Measurements from ENCODE around the gene KANK3.

The KANK3 gene

DNA sequence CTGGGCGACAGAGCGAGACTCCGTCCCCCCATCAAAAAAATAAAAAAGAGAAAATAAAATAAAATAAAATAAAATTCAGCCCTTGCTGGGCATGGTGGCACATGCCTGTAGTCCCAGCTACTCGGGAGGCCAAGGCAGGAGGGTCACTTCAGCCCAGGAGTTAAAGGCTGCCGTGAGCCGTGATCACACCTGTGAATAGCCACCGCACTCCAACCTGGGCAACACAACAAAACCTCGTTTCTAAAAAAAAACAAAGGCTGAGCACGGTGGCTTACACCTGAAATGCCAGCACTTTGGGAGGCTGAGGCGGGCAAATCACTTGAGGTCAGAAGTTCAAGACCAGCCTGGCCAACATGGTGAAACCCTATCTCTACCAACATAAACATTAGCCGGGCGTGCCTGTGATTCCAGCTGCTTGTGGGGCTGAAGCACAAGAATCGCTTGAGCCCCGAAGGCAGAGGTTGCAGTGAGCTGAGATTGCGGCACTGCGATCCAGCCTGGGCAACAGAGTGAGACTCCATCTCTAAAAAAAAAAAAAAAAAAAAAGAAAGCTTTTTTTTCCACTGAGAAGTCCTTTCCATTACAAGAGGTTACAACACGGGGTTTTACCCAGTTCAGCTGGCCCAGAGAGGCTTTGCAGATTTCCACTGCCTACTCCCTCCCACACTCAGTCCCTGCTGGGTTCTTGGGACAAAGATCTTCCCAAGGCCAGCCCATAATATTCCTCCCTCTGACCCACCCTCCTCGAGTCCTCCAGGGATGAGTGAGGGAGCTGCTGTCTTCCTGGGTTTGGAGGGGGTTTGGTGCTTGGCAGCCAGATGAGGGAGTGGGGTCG is 27.3 kb upstream of the KANK3 start:
- Histone ChIP-seq H3K36me3 (ENCODE audit: control insufficient read depth, insufficient read depth, low read length) (peaks cover 23% of the 10 kb centered on the region), H3K4me1 (ENCODE audit: control insufficient read depth, insufficient read depth, low read length, poor library complexity, severe bottlenecking) (peaks cover 22% of the 10 kb centered on the region), H3K9me3 (ENCODE audit: control insufficient read depth, low read length) (no peaks in the 10 kb centered on the region), H3K4me3 (ENCODE audit: extremely low read depth, insufficient read depth, low read length, poor library complexity, severe bottlenecking) (no peak overlapping the region), H3K27ac (ENCODE audit: low read depth, low read length, severe bottlenecking) (no peak overlapping the region)
- WGBS, 2 experiments (ENCODE audit: insufficient coverage in 2 of 2): 90 to 94% methylated on average over 12 of the region's 19 CpGs

DNA sequence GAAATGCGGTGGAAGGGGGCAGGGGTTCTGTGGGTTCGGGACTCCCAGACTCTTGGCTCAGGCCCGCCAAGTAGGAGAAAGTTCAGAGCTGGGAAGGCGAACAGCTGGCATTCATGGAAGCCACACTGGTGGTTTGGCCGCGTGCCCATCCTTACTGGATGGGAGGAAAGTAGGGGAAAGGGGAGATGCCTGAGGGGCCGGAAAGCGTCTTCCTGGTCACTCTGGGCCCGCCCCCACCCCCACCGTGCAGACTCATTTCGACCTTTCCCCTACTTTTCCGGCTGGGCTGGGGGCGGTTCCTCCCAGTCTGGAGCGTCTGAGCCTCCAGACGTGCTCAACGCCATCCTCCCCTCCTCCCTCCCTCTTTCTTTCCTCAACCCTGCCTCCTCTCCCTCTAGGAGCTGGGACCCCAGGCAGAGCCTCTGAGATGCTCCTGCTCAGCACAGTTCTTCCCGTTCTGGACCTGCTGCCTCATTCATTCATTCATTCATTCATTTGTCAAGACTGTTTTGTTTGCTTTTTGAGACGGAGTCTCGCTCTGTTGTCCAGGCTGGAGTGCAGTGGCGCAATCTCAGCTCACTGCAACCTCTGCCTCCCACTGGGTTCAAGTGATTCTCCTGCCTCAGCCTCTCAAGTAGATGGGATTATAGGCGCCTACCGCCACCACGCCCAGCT is 24.4 kb upstream of the KANK3 start:
- 28 to 32% methylated on average over 11 to 20 of the region's 23 CpGs for whole genome bisulfite sequencing, 2 experiments (ENCODE audit: insufficient coverage in 2 of 2)
- H3K9me3 ChIP-seq (ENCODE audit: control insufficient read depth, low read length): no peaks in the 10 kb centered on the region
- peaks cover 6% of the 10 kb centered on the region for H3K36me3 ChIP-seq (ENCODE audit: control insufficient read depth, insufficient read depth, low read length)
- peak overlapping the region; percentile 87 for H3K27ac ChIP-seq (ENCODE audit: low read depth, low read length, severe bottlenecking)
- H3K4me1 ChIP-seq (ENCODE audit: control insufficient read depth, insufficient read depth, low read length, poor library complexity, severe bottlenecking): peaks cover 32% of the 10 kb centered on the region
- no peak overlapping the region for H3K4me3 ChIP-seq (ENCODE audit: extremely low read depth, insufficient read depth, low read length, poor library complexity, severe bottlenecking)

DNA sequence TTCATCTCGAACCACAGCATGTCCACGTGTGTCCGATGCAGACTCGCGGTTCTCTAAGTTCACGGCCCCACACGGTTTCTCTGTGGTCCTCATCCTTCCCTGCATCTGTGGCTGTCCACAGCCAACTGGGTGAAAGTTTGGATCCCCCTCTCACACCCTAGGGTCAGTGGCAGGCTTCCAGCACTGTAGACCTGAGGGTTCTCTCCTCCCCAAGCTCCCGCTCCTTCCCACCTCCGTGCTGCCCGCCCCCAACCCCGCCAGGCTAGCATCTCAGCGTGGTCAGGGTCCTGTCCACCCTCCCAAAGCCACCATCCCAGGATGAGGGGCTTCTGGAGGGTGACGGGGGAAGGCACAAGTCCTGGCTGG is 23.9 kb upstream of the KANK3 start:
- Histone ChIP-seq H3K4me1 (ENCODE audit: control insufficient read depth, insufficient read depth, low read length, poor library complexity, severe bottlenecking) (peaks cover 32% of the 10 kb centered on the region), H3K9me3 (ENCODE audit: control insufficient read depth, low read length) (no peaks in the 10 kb centered on the region), H3K27ac (ENCODE audit: low read depth, low read length, severe bottlenecking) (peak overlapping the region; percentile 87), H3K36me3 (ENCODE audit: control insufficient read depth, insufficient read depth, low read length) (peaks cover 6% of the 10 kb centered on the region), H3K4me3 (ENCODE audit: extremely low read depth, insufficient read depth, low read length, poor library complexity, severe bottlenecking) (no peak overlapping the region)
- WGBS, 2 experiments (ENCODE audit: insufficient coverage in 2 of 2): 78 to 90% methylated on average over 7 to 9 of the region's 13 CpGs

DNA sequence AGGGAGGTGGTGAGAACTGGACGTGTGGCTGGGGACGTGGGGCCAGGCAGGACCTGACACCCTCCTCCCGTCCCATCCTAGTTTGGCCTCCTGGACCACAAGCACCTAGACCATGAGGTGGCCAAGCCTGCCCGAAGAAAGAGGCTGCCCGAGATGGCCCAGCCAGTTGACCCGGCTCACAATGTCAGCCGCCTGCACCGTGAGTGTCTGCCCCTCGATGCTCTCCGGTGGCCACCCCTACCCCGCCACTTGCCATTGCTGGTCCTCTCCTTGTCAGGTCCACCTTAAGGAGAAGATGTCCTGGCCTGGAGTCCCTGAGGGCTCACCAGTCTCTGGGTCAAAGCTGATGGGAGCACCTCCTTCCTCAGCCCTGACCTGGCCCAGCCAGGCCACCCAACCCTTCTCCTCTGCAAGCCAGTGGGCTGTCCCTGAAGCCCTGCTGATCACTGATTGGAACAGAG is 23.1 kb upstream of the KANK3 start:
- Histone ChIP-seq H3K27ac (ENCODE audit: low read depth, low read length, severe bottlenecking) (no peak overlapping the region), H3K36me3 (ENCODE audit: control insufficient read depth, insufficient read depth, low read length) (peaks cover 6% of the 10 kb centered on the region), H3K4me1 (ENCODE audit: control insufficient read depth, insufficient read depth, low read length, poor library complexity, severe bottlenecking) (peaks cover 28% of the 10 kb centered on the region), H3K9me3 (ENCODE audit: control insufficient read depth, low read length) (no peaks in the 10 kb centered on the region), H3K4me3 (ENCODE audit: extremely low read depth, insufficient read depth, low read length, poor library complexity, severe bottlenecking) (no peak overlapping the region)
- 93 to 97% methylated on average over 9 to 10 of the region's 11 CpGs for WGBS, 2 experiments (ENCODE audit: insufficient coverage in 2 of 2)

DNA sequence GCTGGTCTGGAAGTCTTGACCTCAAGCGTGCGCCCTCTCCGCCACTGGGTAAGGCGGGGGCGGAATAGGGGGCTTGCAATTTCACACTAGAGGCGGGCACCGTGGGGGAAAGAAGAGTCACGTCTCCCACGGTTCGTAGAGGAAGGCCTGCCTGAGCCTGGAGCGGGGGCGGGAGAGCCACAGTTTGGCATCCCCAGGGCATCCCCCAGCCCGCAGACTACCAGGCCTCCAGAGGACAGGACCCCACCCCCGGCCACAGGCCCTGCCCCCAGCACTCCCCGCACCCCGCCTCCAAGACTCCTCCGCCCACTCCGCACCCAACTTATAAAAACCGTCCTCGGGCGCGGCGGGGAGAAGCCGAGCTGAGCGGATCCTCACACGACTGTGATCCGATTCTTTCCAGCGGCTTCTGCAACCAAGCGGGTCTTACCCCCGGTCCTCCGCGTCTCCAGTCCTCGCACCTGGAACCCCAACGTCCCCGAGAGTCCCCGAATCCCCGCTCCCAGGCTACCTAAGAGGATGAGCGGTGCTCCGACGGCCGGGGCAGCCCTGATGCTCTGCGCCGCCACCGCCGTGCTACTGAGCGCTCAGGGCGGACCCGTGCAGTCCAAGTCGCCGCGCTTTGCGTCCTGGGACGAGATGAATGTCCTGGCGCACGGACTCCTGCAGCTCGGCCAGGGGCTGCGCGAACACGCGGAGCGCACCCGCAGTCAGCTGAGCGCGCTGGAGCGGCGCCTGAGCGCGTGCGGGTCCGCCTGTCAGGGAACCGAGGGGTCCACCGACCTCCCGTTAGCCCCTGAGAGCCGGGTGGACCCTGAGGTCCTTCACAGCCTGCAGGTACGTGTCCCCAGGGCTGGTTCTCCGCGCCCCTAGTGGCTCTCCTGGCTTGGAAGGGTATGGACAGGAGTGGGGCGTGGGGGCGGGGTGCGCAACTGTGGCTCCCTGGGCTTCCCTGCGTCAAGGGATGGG is 21.0 kb upstream of the KANK3 start, which contains the start of gene ANGPTL4:
Gene ANGPTL4 (plus strand): TSS at position 353 of the 969 bp plus-strand sequence. CDS start 167 bp downstream, at position 520.
- Histone ChIP-seq H3K4me3 (ENCODE audit: extremely low read depth, insufficient read depth, low read length, poor library complexity, severe bottlenecking) (peak within 1 kb of the TSS; percentile 46), H3K9me3 (ENCODE audit: control insufficient read depth, low read length) (no peaks in the 10 kb centered on the region), H3K36me3 (ENCODE audit: control insufficient read depth, insufficient read depth, low read length) (peaks cover 6% of the 10 kb centered on the region), H3K27ac (ENCODE audit: low read depth, low read length, severe bottlenecking) (peak within 1 kb of the TSS; percentile 49), H3K4me1 (ENCODE audit: control insufficient read depth, insufficient read depth, low read length, poor library complexity, severe bottlenecking) (peaks cover 25% of the 10 kb centered on the region)
- 1 to 2% methylated on average over 60 to 67 of the region's 81 CpGs for WGBS, 2 experiments (ENCODE audit: insufficient coverage in 2 of 2)

DNA sequence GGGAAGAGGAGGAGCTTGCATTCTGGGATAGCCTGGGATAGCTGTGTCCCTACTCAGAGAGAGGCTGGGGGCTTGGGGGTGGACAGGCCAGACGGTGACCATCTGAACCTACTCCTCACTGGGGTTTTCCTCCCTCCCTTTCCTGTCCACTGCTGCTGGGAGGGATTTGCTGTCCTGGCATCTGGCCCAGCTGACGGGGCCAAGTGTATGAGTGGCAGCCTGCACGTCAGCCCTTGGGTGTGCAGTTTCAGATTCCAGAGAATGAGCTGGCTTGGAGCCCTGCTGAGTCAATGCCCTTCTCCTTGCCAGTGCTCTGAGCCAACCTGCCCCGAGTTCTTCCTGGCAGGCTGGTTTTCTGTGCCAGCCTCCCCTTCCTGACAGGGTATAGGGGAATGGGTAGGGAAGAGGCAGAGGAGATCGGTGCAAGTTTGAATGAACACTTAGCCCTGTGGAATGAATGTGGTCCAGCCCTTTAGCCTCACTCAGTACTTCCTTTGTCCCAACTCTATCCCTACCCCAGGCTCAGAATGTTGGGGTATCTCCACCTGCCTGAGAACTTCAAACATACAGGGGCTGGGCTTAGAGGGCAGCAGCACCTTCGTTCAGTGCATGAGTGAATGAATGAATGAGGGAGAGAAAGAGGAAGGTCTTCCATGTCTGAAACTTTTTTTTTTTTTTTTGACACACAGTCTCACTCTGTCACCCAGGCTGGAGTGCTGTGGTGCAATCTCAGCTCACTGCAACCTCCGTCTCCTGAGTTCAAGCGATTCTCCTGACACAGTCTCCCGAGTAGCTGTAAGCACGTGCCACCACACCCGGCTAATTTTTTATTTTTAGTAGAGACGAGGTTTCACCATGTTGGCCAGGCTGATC is 19.1 kb upstream of the KANK3 start:
- Histone ChIP-seq H3K36me3 (ENCODE audit: control insufficient read depth, insufficient read depth, low read length) (no peaks in the 10 kb centered on the region), H3K9me3 (ENCODE audit: control insufficient read depth, low read length) (no peaks in the 10 kb centered on the region), H3K27ac (ENCODE audit: low read depth, low read length, severe bottlenecking) (no peak overlapping the region), H3K4me1 (ENCODE audit: control insufficient read depth, insufficient read depth, low read length, poor library complexity, severe bottlenecking) (peaks cover 13% of the 10 kb centered on the region), H3K4me3 (ENCODE audit: extremely low read depth, insufficient read depth, low read length, poor library complexity, severe bottlenecking) (no peak overlapping the region)
- WGBS, 2 experiments (ENCODE audit: insufficient coverage in 2 of 2): 89 to 93% methylated on average over 5 to 10 of the region's 12 CpGs

DNA sequence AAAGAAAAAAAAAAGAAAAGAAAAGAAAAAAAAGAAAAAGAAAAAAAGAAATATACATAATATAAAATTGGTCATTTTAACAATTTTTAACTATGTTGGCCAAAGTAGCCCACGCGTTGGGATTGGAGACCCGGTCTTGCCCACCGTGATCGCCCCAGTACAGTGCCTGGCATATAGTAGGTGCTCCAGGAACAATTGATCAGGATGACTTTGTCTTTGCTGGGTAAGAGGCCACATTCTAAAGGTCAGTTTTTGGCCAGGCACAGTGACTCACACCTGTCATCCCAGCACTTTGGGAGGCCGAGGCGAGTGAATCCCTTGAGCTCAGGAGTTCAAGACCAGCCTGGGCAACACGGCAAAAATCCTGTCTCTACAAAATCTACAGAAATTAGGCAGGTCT is 17.1 kb upstream of the KANK3 start:
- no peaks in the 10 kb centered on the region for H3K9me3 ChIP-seq (ENCODE audit: control insufficient read depth, low read length)
- H3K27ac ChIP-seq (ENCODE audit: low read depth, low read length, severe bottlenecking): no peak overlapping the region
- H3K4me3 ChIP-seq (ENCODE audit: extremely low read depth, insufficient read depth, low read length, poor library complexity, severe bottlenecking): no peak overlapping the region
- H3K36me3 ChIP-seq (ENCODE audit: control insufficient read depth, insufficient read depth, low read length): no peaks in the 10 kb centered on the region
- 89 to 90% methylated on average over 7 to 8 of the region's 8 CpGs for WGBS, 2 experiments (ENCODE audit: insufficient coverage in 2 of 2)
- peaks cover 11% of the 10 kb centered on the region for H3K4me1 ChIP-seq (ENCODE audit: control insufficient read depth, insufficient read depth, low read length, poor library complexity, severe bottlenecking)

DNA sequence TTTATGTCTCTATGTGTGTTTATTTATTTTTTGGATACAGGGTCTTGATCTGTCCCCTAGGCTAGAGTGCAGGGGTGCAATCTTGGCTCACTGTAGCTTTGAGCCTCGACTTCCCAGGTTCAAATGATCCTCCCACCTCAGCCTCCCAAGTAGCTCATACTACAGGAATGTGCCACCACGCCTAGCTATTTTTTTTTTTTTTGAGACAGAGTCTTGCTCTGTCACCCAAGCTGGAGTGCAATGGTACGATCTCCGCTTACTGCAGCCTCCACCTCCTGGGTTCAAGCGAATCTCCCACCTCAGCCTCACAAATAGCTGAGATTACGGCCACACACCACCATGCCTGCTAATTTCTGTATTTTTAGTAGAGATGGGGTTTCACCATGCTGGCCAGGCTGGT is 15.9 kb upstream of the KANK3 start:
- no peaks in the 10 kb centered on the region for H3K36me3 ChIP-seq (ENCODE audit: control insufficient read depth, insufficient read depth, low read length)
- WGBS, 2 experiments (ENCODE audit: insufficient coverage in 2 of 2): 80 to 85% methylated on average over 1 to 2 of the region's 6 CpGs
- no peak overlapping the region for H3K4me3 ChIP-seq (ENCODE audit: extremely low read depth, insufficient read depth, low read length, poor library complexity, severe bottlenecking)
- no peaks in the 10 kb centered on the region for H3K9me3 ChIP-seq (ENCODE audit: control insufficient read depth, low read length)
- no peak overlapping the region for H3K27ac ChIP-seq (ENCODE audit: low read depth, low read length, severe bottlenecking)
- H3K4me1 ChIP-seq (ENCODE audit: control insufficient read depth, insufficient read depth, low read length, poor library complexity, severe bottlenecking): peaks cover 11% of the 10 kb centered on the region

DNA sequence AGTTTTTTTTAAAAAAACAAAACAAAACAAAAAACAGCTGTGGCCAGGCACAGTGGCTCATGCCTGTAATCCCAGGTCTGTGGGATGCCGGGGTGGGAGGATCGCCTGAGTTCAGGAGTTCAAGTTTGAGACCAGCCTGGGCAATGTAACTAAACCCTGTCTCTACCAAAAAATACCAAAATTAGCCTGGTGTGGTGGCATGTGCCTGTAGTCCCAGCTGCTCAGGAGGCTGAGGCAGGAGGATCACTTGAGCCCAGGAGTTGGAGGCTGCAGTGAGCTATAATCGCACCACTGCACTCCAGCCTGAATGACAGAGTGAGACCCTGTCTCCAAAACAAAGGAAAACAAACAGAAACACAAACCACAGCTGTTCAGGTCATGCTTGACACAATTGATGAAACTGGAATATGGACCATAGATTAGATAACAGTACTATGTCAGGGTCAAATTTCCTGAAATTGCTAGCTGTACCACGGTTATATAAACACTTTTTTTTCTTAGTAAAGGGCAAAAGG is 14.0 kb upstream of the KANK3 start:
- Histone ChIP-seq H3K9me3 (ENCODE audit: control insufficient read depth, low read length) (no peaks in the 10 kb centered on the region), H3K4me1 (ENCODE audit: control insufficient read depth, insufficient read depth, low read length, poor library complexity, severe bottlenecking) (peaks cover 6% of the 10 kb centered on the region), H3K27ac (ENCODE audit: low read depth, low read length, severe bottlenecking) (no peak overlapping the region), H3K36me3 (ENCODE audit: control insufficient read depth, insufficient read depth, low read length) (no peaks in the 10 kb centered on the region), H3K4me3 (ENCODE audit: extremely low read depth, insufficient read depth, low read length, poor library complexity, severe bottlenecking) (no peak overlapping the region)
- WGBS, 2 experiments (ENCODE audit: insufficient coverage in 2 of 2): 57 to 94% methylated on average over 1 to 2 of the region's 4 CpGs

Data from mesodermal cell (in vitro differentiated cells).